ENCODE results near the gene GNG7. TPM values are rescaled to one million over a fixed set of nuclear protein-coding genes. Genes with fewer than 3 reads are reported as not detected.
"Not testable (repeated sequence)": the region's sequence is repeated elsewhere in the genome, so short reads cannot be mapped to it uniquely, and the experiment has no call there.

GNG7 gene
- total RNA-seq, 2 experiments from 2014 or later, result 1.1 to 1.2 TPM

GRCh38 chr19:2615782-2616181 lies 86.7 kb downstream of the GNG7 start:
- ChIA-PET POLR2A (interaction anchor here (7.9 kb wide), 1 partner anchor 139 kb away, joined by 106 read pairs; the partner anchor contains the start of gene GADD45B), CTCF (interaction anchor here (0.6 to 2.4 kb wide), 8 partner anchors 8 to 304 kb away, joined by 3 to 17 read pairs (median 6); partner anchors contain the start of gene GADD45B)
- Mint-ChIP-seq H3K9me3 (ENCODE audit: low read depth) (no peaks in the 10 kb centered on the region), H3K27ac (no peak overlapping the region), H3K4me3 (no peak overlapping the region), H3K27me3 (no peaks in the 10 kb centered on the region), H3K36me3 (ENCODE audit: low read depth) (no peaks in the 10 kb centered on the region), H3K4me1 (peaks cover 63% of the 10 kb centered on the region)
- DNase-seq, result no peak
- ATAC-seq, result no peak
- intact Hi-C loops (cut with DNase I, micrococcal nuclease), result loop anchor here (10.0 kb wide), 2 partner anchors 381 to 461 kb away; partner anchors contain the start of genes AP3D1 (in 1 of the 2), PLEKHJ1 (in 1 of the 2) and SF3A2 (in 1 of the 2)

GRCh38 chr19:2613507-2614295 lies 88.8 kb downstream of the GNG7 start:
- Mint-ChIP-seq H3K27me3 (peaks cover 4% of the 10 kb centered on the region), H3K36me3 (ENCODE audit: low read depth) (no peaks in the 10 kb centered on the region), H3K4me3 (no peak overlapping the region), H3K4me1 (peaks cover 57% of the 10 kb centered on the region), H3K9me3 (ENCODE audit: low read depth) (no peaks in the 10 kb centered on the region), H3K27ac (peak overlapping the region; percentile 19)
- DNase-seq (peak; percentile 78), ATAC-seq (peak; percentile 42)
- intact Hi-C loops (cut with DNase I, micrococcal nuclease), result loop anchor here (2.0 to 10.0 kb wide), 5 partner anchors 23 to 459 kb away; partner anchors contain the start of genes AP3D1 (in 1 of the 2), PLEKHJ1 (in 1 of the 2) and SF3A2 (in 1 of the 2)
- POLR2A ChIA-PET, result interaction anchor here (0.5 to 2.1 kb wide), 2 partner anchors 14 to 138 kb away, joined by 5 to 10 read pairs; partner anchors contain the start of gene GADD45B
- CTCF ChIA-PET, result interaction anchor here (0.6 to 2.5 kb wide), 26 partner anchors 9 to 1289 kb away, joined by 3 to 14 read pairs (median 4); partner anchors contain the start of genes GADD45B, LMNB2 and TIMM13

GRCh38 chr19:2612619-2613249 lies 89.8 kb downstream of the GNG7 start:
- ATAC-seq (no peak), DNase-seq (no peak)
- POLR2A ChIA-PET, result interaction anchor here (0.6 to 2.1 kb wide), 2 partner anchors 136 to 137 kb away, joined by 6 to 10 read pairs; partner anchors contain the start of gene GADD45B
- Mint-ChIP-seq H3K27ac (no peak overlapping the region), H3K36me3 (ENCODE audit: low read depth) (no peaks in the 10 kb centered on the region), H3K4me3 (no peak overlapping the region), H3K27me3 (peaks cover 4% of the 10 kb centered on the region), H3K9me3 (ENCODE audit: low read depth) (no peaks in the 10 kb centered on the region), H3K4me1 (peaks cover 57% of the 10 kb centered on the region)
- intact Hi-C loops (cut with DNase I, micrococcal nuclease), result loop anchor here (2.0 to 10.0 kb wide), 5 partner anchors 24 to 458 kb away; partner anchors contain the start of genes AP3D1 (in 1 of the 2), PLEKHJ1 (in 1 of the 2) and SF3A2 (in 1 of the 2)
- CTCF ChIA-PET, result interaction anchor here (0.6 to 2.5 kb wide), 9 partner anchors 8 to 1288 kb away, joined by 3 to 11 read pairs (median 4); partner anchors contain the start of genes GADD45B and LMNB2

- H3K27me3 Mint-ChIP-seq, result peaks cover 4% of the 10 kb centered on the region
- CTCF ChIA-PET, result interaction anchor here (0.6 to 5.0 kb wide), 25 partner anchors 9 to 531 kb away, joined by 3 to 65 read pairs (median 4); partner anchors contain the start of genes GADD45B and LMNB2
- H3K4me3 Mint-ChIP-seq, result peak overlapping the region; percentile 71
- POLR2A ChIA-PET, result interaction anchor here (0.6 to 4.8 kb wide), 4 partner anchors 78 to 136 kb away, joined by 3 to 55 read pairs (median 6); partner anchors contain the start of gene GADD45B
- ATAC-seq, result no peak
- DNase-seq, result peak; percentile 43
- H3K9me3 Mint-ChIP-seq (ENCODE audit: low read depth), result no peaks in the 10 kb centered on the region
- H3K36me3 Mint-ChIP-seq (ENCODE audit: low read depth), result no peaks in the 10 kb centered on the region
- H3K27ac Mint-ChIP-seq, result no peak overlapping the region
- intact Hi-C loops (cut with DNase I, micrococcal nuclease), result loop anchor here (1.0 to 10.0 kb wide), 7 partner anchors 25 to 457 kb away; partner anchors contain the start of genes AP3D1 (in 1 of the 2), PLEKHJ1 (in 1 of the 2) and SF3A2 (in 1 of the 2)
- peaks cover 53% of the 10 kb centered on the region for H3K4me1 Mint-ChIP-seq
Measured at GRCh38 chr19:2611483-2612464, 90.7 kb downstream of the GNG7 start.

GRCh38 chr19:2610637-2611482 lies 91.6 kb downstream of the GNG7 start:
- no peaks in the 10 kb centered on the region for H3K9me3 Mint-ChIP-seq (ENCODE audit: low read depth)
- peaks cover under 1% of the 10 kb centered on the region for H3K36me3 Mint-ChIP-seq (ENCODE audit: low read depth)
- H3K27me3 Mint-ChIP-seq, result peaks cover 5% of the 10 kb centered on the region
- ChIA-PET CTCF (interaction anchor here (0.6 to 5.0 kb wide), 27 partner anchors 10 to 530 kb away, joined by 3 to 65 read pairs (median 4); partner anchors contain the start of genes GADD45B and LMNB2), POLR2A (interaction anchor here (0.5 to 4.8 kb wide), 6 partner anchors 10 to 139 kb away, joined by 3 to 55 read pairs (median 6); partner anchors contain the start of gene GADD45B)
- ATAC-seq (peak; percentile 67), DNase-seq (peak; percentile 96)
- H3K27ac Mint-ChIP-seq, result peak overlapping the region; percentile 83
- H3K4me1 Mint-ChIP-seq, result peaks cover 53% of the 10 kb centered on the region
- peak overlapping the region; percentile 71 for H3K4me3 Mint-ChIP-seq
- intact Hi-C loops (cut with DNase I, micrococcal nuclease), result loop anchor here (1.0 to 10.0 kb wide), 6 partner anchors 26 to 456 kb away; partner anchors contain the start of genes AP3D1 (in 1 of the 2), PLEKHJ1 (in 1 of the 2) and SF3A2 (in 1 of the 2)

GRCh38 chr19:2609389-2610116 lies 92.9 kb downstream of the GNG7 start:
- POLR2A ChIA-PET, result interaction anchor here (0.7 to 4.8 kb wide), 4 partner anchors 11 to 133 kb away, joined by 4 to 55 read pairs (median 11); partner anchors contain the start of gene GADD45B
- H3K27ac Mint-ChIP-seq, result no peak overlapping the region
- H3K9me3 Mint-ChIP-seq (ENCODE audit: low read depth), result no peaks in the 10 kb centered on the region
- no peak overlapping the region for H3K4me3 Mint-ChIP-seq
- DNase-seq, result no peak
- peaks cover 4% of the 10 kb centered on the region for H3K36me3 Mint-ChIP-seq (ENCODE audit: low read depth)
- H3K27me3 Mint-ChIP-seq, result peaks cover 8% of the 10 kb centered on the region
- intact Hi-C loops (cut with DNase I, micrococcal nuclease), result loop anchor here (5.0 to 10.0 kb wide), 5 partner anchors 47 to 455 kb away; partner anchors contain the start of genes AP3D1 (in 1 of the 2), PLEKHJ1 (in 1 of the 2) and SF3A2 (in 1 of the 2)
- peaks cover 52% of the 10 kb centered on the region for H3K4me1 Mint-ChIP-seq
- CTCF ChIA-PET, result interaction anchor here (0.6 to 5.0 kb wide), 11 partner anchors 9 to 542 kb away, joined by 3 to 65 read pairs (median 4); partner anchors contain the start of gene GADD45B
- no peak for ATAC-seq

GRCh38 chr19:2609034-2609388 lies 93.5 kb downstream of the GNG7 start:
- H3K27ac Mint-ChIP-seq; ATAC-seq; H3K4me3 Mint-ChIP-seq; DNase-seq; H3K36me3 Mint-ChIP-seq (ENCODE audit: low read depth); H3K27me3 Mint-ChIP-seq; H3K9me3 Mint-ChIP-seq (ENCODE audit: low read depth): not testable (repeated sequence)
- CTCF ChIA-PET, result interaction anchor here (0.6 to 5.0 kb wide), 11 partner anchors 8 to 542 kb away, joined by 3 to 65 read pairs (median 4); partner anchors contain the start of gene GADD45B
- intact Hi-C loops (cut with DNase I, micrococcal nuclease), result loop anchor here in 1 of 2 experiments (5.0 kb wide), 1 partner anchor 57 kb away; no protein-coding TSS in a partner anchor
- POLR2A ChIA-PET, result interaction anchor here (2.4 to 4.8 kb wide), 2 partner anchors 10 to 133 kb away, joined by 15 to 55 read pairs; partner anchors contain the start of gene GADD45B
- H3K4me1 Mint-ChIP-seq, result peaks cover 47% of the 10 kb centered on the region

- peak; percentile 30 for ATAC-seq
- H3K9me3 Mint-ChIP-seq (ENCODE audit: low read depth), result no peaks in the 10 kb centered on the region
- intact Hi-C loops (cut with DNase I, micrococcal nuclease), result loop anchor here (1.0 to 5.0 kb wide), 5 partner anchors 9 to 132 kb away; partner anchors contain the start of gene GADD45B (in 1 of the 2)
- H3K4me3 Mint-ChIP-seq, result no peak overlapping the region
- H3K4me1 Mint-ChIP-seq, result peaks cover 43% of the 10 kb centered on the region
- H3K27me3 Mint-ChIP-seq, result peaks cover 8% of the 10 kb centered on the region
- H3K27ac Mint-ChIP-seq, result no peak overlapping the region
- peaks cover 4% of the 10 kb centered on the region for H3K36me3 Mint-ChIP-seq (ENCODE audit: low read depth)
- CTCF ChIA-PET, result interaction anchor here (0.7 to 5.0 kb wide), 10 partner anchors 8 to 148 kb away, joined by 3 to 65 read pairs (median 4); partner anchors contain the start of gene GADD45B
- no peak for DNase-seq
- POLR2A ChIA-PET, result interaction anchor here (2.4 to 4.8 kb wide), 2 partner anchors 10 to 132 kb away, joined by 15 to 55 read pairs; partner anchors contain the start of gene GADD45B
Measured at GRCh38 chr19:2608602-2608922, 93.9 kb downstream of the GNG7 start.
